Tibial nerve (tissue), 4 donors: Measurements from ENCODE around the gene ZBTB12. TPM values are rescaled to one million over a fixed set of nuclear protein-coding genes. Genes with fewer than 3 reads are reported as not detected.

ENCODE experiments used
- DNase-seq, 2 donors: peaks; one replicate each; pipeline ENCODE4 v3.0.0-alpha.2; 2019; ENCODE audit warnings: low spot score in 2 of 2
- H3K27ac ChIP-seq, 4 donors: fragments of 200-600 bp; sonication (generic) in 3 of 4; one replicate each; pipeline ENCODE4 v1.5.1; 2017 to 2019; ENCODE audit warnings: mild to moderate bottlenecking in 1 of 4
- H3K27me3 ChIP-seq, 2 donors: fragments of 200-600 bp; sonication (generic) in 1 of 2; one replicate each; pipeline versions ENCODE4 v1.5.1 to v1.6.0; 2017 to 2019
- H3K36me3 ChIP-seq, 3 donors: fragments of 200-600 bp; sonication (generic); one replicate each; pipeline ENCODE4 v1.5.1; 2018 to 2019
- H3K4me1 ChIP-seq, 4 donors: fragments of 200-600 bp; sonication (generic) in 3 of 4; one replicate each; pipeline ENCODE4 v1.5.1; 2017 to 2019
- H3K4me3 ChIP-seq, 4 donors: fragments of 200-600 bp; sonication (generic) in 3 of 4; one replicate each; pipeline ENCODE4 v1.5.1; 2017 to 2019; ENCODE audit warnings: mild to moderate bottlenecking in 1 of 4, moderate library complexity in 1 of 4
- H3K9me3 ChIP-seq, 4 donors: fragments of 200-600 bp; sonication (generic) in 3 of 4; one replicate each; pipeline ENCODE4 v1.5.1; 2017 to 2019
- EP300 ChIP-seq, 2 donors: sonication (generic); formaldehyde crosslinking; IDR thresholded peaks; one replicate each; pipeline ENCODE4 v1.6.1; 2017; ENCODE audit warnings: antibody characterized with exemption in 2 of 2, mild to moderate bottlenecking in 1 of 2
- POLR2A ChIP-seq, 2 donors: fragments of 450-650 bp; IDR thresholded peaks; one replicate each; pipeline ENCODE4 v1.6.1; 2017; ENCODE audit warnings: antibody characterized with exemption in 2 of 2, mild to moderate bottlenecking in 2 of 2, moderate library complexity in 2 of 2
- WGBS, 2 donors: methylation state at CpG; one replicate each; pipeline ENCODE4 v1.1.5; 2018; 5-methylcytosine and 5-hydroxymethylcytosine counted together
- total RNA-seq, 4 donors: library from RNA; depleted of rRNA; stranded (reverse); fragments of >200 nt; gene quantifications; one replicate each; pipeline ENCODE4 v1.1.0, GENCODE V29; 2016
- TF ChIP-seq, protein P1 (sequence below), 5 experiments: fragments of 200-600 bp in 3 of 5; fragments of 450-650 bp in 2 of 5; sonication (generic) in 3 of 5; IDR thresholded peaks; one replicate each; pipeline ENCODE4 v1.5.1; 2016 to 2019; ENCODE audit warnings: antibody characterized with exemption in 5 of 5, mild to moderate bottlenecking in 3 of 5, moderate library complexity in 2 of 5

The ZBTB12 gene
- total RNA-seq, 4 donors from 2014 or later: 0.63 to 3.5 (median 2.9) TPM

DNA sequence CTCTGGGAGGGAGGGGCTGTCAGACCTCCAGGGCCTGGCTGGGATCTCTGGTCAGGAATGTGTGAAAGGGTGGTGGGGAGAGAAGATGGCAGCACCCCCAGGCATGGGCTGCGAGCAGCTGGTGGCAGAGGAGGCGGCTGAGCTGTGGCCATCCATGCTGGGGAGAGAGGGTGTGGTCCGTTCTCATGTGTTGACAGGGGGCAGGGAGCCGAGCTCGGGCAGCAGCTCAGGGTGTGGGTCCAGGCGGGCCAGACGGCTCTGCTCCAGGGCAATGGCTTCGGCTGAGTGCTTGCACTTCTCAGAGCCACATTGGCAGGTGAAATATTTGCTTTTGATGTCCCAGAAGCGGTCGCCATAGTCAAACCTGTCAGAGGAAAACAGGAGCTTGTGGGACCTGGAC lies 22.0 kb downstream of the ZBTB12 start:
- peak overlapping the region in 1 of 4 donors; percentile 54 for H3K27ac ChIP-seq
- WGBS, 2 donors: 65 to 75% methylated on average over 10 of the region's 10 CpGs
- H3K4me3 ChIP-seq: no peak overlapping the region
- no peak for TF ChIP-seq EP300 (IDR thresholded peaks at IDR 0.05)
- TF ChIP-seq, protein P1, sequence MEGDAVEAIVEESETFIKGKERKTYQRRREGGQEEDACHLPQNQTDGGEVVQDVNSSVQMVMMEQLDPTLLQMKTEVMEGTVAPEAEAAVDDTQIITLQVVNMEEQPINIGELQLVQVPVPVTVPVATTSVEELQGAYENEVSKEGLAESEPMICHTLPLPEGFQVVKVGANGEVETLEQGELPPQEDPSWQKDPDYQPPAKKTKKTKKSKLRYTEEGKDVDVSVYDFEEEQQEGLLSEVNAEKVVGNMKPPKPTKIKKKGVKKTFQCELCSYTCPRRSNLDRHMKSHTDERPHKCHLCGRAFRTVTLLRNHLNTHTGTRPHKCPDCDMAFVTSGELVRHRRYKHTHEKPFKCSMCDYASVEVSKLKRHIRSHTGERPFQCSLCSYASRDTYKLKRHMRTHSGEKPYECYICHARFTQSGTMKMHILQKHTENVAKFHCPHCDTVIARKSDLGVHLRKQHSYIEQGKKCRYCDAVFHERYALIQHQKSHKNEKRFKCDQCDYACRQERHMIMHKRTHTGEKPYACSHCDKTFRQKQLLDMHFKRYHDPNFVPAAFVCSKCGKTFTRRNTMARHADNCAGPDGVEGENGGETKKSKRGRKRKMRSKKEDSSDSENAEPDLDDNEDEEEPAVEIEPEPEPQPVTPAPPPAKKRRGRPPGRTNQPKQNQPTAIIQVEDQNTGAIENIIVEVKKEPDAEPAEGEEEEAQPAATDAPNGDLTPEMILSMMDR (IDR thresholded peaks at IDR 0.05): no peak
- no peak for TF ChIP-seq POLR2A (IDR thresholded peaks at IDR 0.05)
- H3K27me3 ChIP-seq: no peaks in the 10 kb centered on the region
- H3K9me3 ChIP-seq: no peaks in the 10 kb centered on the region
- H3K36me3 ChIP-seq: peaks cover 9 to 56% (median 33%) of the 10 kb centered on the region in 3 donors
- DNase-seq: no peak
- no peaks in the 10 kb centered on the region for H3K4me1 ChIP-seq

- Histone ChIP-seq H3K4me3 (no peak overlapping the region), H3K36me3 (peaks cover 9 to 48% (median 27%) of the 10 kb centered on the region in 3 donors), H3K9me3 (no peaks in the 10 kb centered on the region), H3K27me3 (no peaks in the 10 kb centered on the region), H3K4me1 (no peaks in the 10 kb centered on the region), H3K27ac (peak overlapping the region in 1 of 4 donors; percentile 54)
- no peak for DNase-seq
- WGBS, 2 donors: 75 to 77% methylated on average over 13 of the region's 13 CpGs
- TF ChIP-seq POLR2A (IDR thresholded peaks at IDR 0.05) (no peak), EP300 (IDR thresholded peaks at IDR 0.05) (no peak)
- TF ChIP-seq, protein P1 (IDR thresholded peaks at IDR 0.05): no peak
Measured at GRCh38 chr6:31879143-31879542, 22.7 kb downstream of the ZBTB12 start.

- WGBS, 2 donors: 35 to 48% methylated on average over 18 of the region's 18 CpGs
Measured at GRCh38 chr6:31878726-31879125, 23.2 kb downstream of the ZBTB12 start, which contains the start of gene SLC44A4. Gene SLC44A4, minus strand, starts transcription at chr6:31878997. Its CDS starts 17 bp downstream, at chr6:31878980.

GRCh38 chr6:31878222-31878621 lies 23.7 kb downstream of the ZBTB12 start:
- peak overlapping the region in 1 of 4 donors; percentile 70 for H3K27ac ChIP-seq
- no peaks in the 10 kb centered on the region for H3K27me3 ChIP-seq
- no peaks in the 10 kb centered on the region for H3K4me1 ChIP-seq
- peak overlapping the region in 1 of 4 donors; percentile 14 for H3K4me3 ChIP-seq
- peaks cover 5 to 39% (median 18%) of the 10 kb centered on the region in 3 donors for H3K36me3 ChIP-seq
- 55 to 81% methylated on average over 3 of the region's 3 CpGs for WGBS, 2 donors
- no peaks in the 10 kb centered on the region for H3K9me3 ChIP-seq
- no peak for DNase-seq
- TF ChIP-seq POLR2A (IDR thresholded peaks at IDR 0.05) (no peak), EP300 (IDR thresholded peaks at IDR 0.05) (no peak)
- TF ChIP-seq, protein P1 (IDR thresholded peaks at IDR 0.05): no peak

More at GRCh38 chr6:31878726-31879125, 23.2 kb downstream of the ZBTB12 start, which contains the start of gene SLC44A4:
- Histone ChIP-seq H3K4me1 (no peaks in the 10 kb centered on the region), H3K9me3 (no peaks in the 10 kb centered on the region), H3K27me3 (no peaks in the 10 kb centered on the region), H3K36me3 (peaks cover 8 to 44% (median 23%) of the 10 kb centered on the region in 3 donors), H3K27ac (peak within 1 kb of the TSS in 1 of 4 donors; percentile 70), H3K4me3 (peak within 1 kb of the TSS in 1 of 4 donors; percentile 14)
- TF ChIP-seq EP300 (IDR thresholded peaks at IDR 0.05): no peak
- TF ChIP-seq, protein P1 (IDR thresholded peaks at IDR 0.05): no peak
- TF ChIP-seq POLR2A (IDR thresholded peaks at IDR 0.05): no peak
- no peak for DNase-seq

- Histone ChIP-seq H3K27me3 (no peaks in the 10 kb centered on the region), H3K4me1 (no peaks in the 10 kb centered on the region), H3K36me3 (peaks cover 3 to 34% (median 13%) of the 10 kb centered on the region in 3 donors), H3K27ac (peak overlapping the region in 1 of 4 donors; percentile 70), H3K4me3 (peak overlapping the region in 1 of 4 donors; percentile 14), H3K9me3 (no peaks in the 10 kb centered on the region)
- 61 to 65% methylated on average over 8 to 10 of the region's 10 CpGs for WGBS, 2 donors
- TF ChIP-seq, protein P1 (IDR thresholded peaks at IDR 0.05): no peak
- TF ChIP-seq POLR2A (IDR thresholded peaks at IDR 0.05): no peak
- no peak for DNase-seq
Measured at GRCh38 chr6:31877651-31878161, 24.2 kb downstream of the ZBTB12 start.
